ENCODE measurements around the gene SLC25A13. TPM values are rescaled to one million over a fixed set of nuclear protein-coding genes. Genes with fewer than 3 reads are reported as not detected.

The SLC25A13 gene
- total and polyA plus RNA-seq, 2 of the 13 experiments (the other 11 are each of a cell fraction or from before 2014, with no cell fraction given), result 36.2 to 84.9 TPM

DNA sequence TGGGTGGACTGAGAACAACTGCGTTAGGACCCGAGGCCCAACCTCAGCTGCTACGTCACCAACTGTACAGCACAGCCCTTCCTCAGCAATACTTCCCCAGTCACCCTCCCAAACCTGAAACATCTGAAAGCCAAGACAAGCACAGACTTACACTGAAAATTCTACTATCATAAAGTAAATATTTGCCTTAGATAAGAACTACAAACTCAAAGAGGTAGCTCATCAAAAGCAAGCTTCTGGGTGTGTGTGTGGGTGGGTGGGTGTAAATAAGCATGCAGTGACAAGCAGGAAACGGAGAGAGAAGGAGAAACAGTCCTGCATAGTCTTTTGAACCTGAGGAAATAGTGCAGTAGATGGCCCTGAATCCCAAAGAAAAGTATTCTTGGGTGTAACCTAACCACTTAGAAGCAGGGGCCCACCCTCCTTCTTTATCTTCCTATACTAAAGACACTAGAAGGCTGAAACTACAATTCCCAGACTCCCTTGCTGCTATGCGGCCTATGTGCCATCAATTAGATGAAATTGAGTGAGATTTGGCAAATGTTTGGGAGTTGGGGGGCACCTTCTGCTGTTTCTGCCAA lies 18.7 kb downstream of the SLC25A13 start (continued):
- no peak for TF ChIP-seq NAIF1 (CRISPR knock-in tag; IDR thresholded peaks at IDR 0.05; ENCODE audit: borderline replicate concordance)
- TF ChIP-seq, protein P1, sequence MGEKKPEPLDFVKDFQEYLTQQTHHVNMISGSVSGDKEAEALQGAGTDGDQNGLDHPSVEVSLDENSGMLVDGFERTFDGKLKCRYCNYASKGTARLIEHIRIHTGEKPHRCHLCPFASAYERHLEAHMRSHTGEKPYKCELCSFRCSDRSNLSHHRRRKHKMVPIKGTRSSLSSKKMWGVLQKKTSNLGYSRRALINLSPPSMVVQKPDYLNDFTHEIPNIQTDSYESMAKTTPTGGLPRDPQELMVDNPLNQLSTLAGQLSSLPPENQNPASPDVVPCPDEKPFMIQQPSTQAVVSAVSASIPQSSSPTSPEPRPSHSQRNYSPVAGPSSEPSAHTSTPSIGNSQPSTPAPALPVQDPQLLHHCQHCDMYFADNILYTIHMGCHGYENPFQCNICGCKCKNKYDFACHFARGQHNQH (CRISPR knock-in tag; IDR thresholded peaks at IDR 0.05), result peak; percentile 83; the same call in 1 of the 2 replicates
- TF ChIP-seq ZNF430 (CRISPR knock-in tag; IDR thresholded peaks at IDR 0.05), result 0 out of 2 replicates have a peak, but pooled peaks have one; percentile 33
- TF ChIP-seq NR2F6 (IDR thresholded peaks at IDR 0.05), result peak; percentile 82
- peak; percentile 72; the same call in 1 of the 2 replicates for TF ChIP-seq NR2F6 (CRISPR knock-in tag; IDR thresholded peaks at IDR 0.05)
- 0 out of 2 replicates have a peak, but pooled peaks have one; percentile 22 for TF ChIP-seq EHMT2 (IDR thresholded peaks at IDR 0.05; ENCODE audit: borderline replicate concordance, low read depth, low read length)
- TF ChIP-seq, protein P2, sequence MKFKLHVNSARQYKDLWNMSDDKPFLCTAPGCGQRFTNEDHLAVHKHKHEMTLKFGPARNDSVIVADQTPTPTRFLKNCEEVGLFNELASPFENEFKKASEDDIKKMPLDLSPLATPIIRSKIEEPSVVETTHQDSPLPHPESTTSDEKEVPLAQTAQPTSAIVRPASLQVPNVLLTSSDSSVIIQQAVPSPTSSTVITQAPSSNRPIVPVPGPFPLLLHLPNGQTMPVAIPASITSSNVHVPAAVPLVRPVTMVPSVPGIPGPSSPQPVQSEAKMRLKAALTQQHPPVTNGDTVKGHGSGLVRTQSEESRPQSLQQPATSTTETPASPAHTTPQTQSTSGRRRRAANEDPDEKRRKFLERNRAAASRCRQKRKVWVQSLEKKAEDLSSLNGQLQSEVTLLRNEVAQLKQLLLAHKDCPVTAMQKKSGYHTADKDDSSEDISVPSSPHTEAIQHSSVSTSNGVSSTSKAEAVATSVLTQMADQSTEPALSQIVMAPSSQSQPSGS (CRISPR knock-in tag; IDR thresholded peaks at IDR 0.05), result peak; percentile 73; the same call in 1 of the 2 replicates
- 0 out of 2 replicates have a peak, but pooled peaks have one; percentile 37 for TF ChIP-seq ZNF614 (CRISPR knock-in tag; IDR thresholded peaks at IDR 0.05; ENCODE audit: borderline replicate concordance)
- peak; percentile 84; the same call in 1 of the 2 replicates for TF ChIP-seq MBD4 (IDR thresholded peaks at IDR 0.05; ENCODE audit: borderline replicate concordance, low read length)
- peak; percentile 80; the same call in 1 of the 2 replicates for TF ChIP-seq IRF2 (CRISPR knock-in tag; IDR thresholded peaks at IDR 0.05)
- TF ChIP-seq, protein P3, sequence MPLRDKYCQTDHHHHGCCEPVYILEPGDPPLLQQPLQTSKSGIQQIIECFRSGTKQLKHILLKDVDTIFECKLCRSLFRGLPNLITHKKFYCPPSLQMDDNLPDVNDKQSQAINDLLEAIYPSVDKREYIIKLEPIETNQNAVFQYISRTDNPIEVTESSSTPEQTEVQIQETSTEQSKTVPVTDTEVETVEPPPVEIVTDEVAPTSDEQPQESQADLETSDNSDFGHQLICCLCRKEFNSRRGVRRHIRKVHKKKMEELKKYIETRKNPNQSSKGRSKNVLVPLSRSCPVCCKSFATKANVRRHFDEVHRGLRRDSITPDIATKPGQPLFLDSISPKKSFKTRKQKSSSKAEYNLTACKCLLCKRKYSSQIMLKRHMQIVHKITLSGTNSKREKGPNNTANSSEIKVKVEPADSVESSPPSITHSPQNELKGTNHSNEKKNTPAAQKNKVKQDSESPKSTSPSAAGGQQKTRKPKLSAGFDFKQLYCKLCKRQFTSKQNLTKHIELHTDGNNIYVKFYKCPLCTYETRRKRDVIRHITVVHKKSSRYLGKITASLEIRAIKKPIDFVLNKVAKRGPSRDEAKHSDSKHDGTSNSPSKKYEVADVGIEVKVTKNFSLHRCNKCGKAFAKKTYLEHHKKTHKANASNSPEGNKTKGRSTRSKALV (CRISPR knock-in tag; IDR thresholded peaks at IDR 0.05), result peak; percentile 56; the same call in 1 of the 2 replicates
- TF ChIP-seq KMT2A (CRISPR knock-in tag; IDR thresholded peaks at IDR 0.05), result peak; percentile 40; the same call in 1 of the 2 replicates
- peak; percentile 96 for TF ChIP-seq NFIC (IDR thresholded peaks at IDR 0.05; ENCODE audit: low read length)
- peak; percentile 26; the same call in 1 of the 2 replicates for TF ChIP-seq ZNF337 (CRISPR knock-in tag; IDR thresholded peaks at IDR 0.05; ENCODE audit: borderline replicate concordance, low read depth)
- TF ChIP-seq, protein P4, sequence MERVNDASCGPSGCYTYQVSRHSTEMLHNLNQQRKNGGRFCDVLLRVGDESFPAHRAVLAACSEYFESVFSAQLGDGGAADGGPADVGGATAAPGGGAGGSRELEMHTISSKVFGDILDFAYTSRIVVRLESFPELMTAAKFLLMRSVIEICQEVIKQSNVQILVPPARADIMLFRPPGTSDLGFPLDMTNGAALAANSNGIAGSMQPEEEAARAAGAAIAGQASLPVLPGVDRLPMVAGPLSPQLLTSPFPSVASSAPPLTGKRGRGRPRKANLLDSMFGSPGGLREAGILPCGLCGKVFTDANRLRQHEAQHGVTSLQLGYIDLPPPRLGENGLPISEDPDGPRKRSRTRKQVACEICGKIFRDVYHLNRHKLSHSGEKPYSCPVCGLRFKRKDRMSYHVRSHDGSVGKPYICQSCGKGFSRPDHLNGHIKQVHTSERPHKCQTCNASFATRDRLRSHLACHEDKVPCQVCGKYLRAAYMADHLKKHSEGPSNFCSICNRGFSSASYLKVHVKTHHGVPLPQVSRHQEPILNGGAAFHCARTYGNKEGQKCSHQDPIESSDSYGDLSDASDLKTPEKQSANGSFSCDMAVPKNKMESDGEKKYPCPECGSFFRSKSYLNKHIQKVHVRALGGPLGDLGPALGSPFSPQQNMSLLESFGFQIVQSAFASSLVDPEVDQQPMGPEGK (CRISPR knock-in tag; IDR thresholded peaks at IDR 0.05), result peak; percentile 68
- TF ChIP-seq, protein P5, sequence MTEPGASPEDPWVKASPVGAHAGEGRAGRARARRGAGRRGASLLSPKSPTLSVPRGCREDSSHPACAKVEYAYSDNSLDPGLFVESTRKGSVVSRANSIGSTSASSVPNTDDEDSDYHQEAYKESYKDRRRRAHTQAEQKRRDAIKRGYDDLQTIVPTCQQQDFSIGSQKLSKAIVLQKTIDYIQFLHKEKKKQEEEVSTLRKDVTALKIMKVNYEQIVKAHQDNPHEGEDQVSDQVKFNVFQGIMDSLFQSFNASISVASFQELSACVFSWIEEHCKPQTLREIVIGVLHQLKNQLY (CRISPR knock-in tag; IDR thresholded peaks at IDR 0.05), result peak; percentile 68; the same call in 1 of the 2 replicates
- TF ChIP-seq, protein P6, sequence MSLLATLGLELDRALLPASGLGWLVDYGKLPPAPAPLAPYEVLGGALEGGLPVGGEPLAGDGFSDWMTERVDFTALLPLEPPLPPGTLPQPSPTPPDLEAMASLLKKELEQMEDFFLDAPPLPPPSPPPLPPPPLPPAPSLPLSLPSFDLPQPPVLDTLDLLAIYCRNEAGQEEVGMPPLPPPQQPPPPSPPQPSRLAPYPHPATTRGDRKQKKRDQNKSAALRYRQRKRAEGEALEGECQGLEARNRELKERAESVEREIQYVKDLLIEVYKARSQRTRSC (CRISPR knock-in tag; IDR thresholded peaks at IDR 0.05; ENCODE audit: low read depth), result no peak
- peak; percentile 81 for TF ChIP-seq BCL6 (CRISPR knock-in tag; IDR thresholded peaks at IDR 0.05)
- TF ChIP-seq ZNF569 (CRISPR knock-in tag; IDR thresholded peaks at IDR 0.05; ENCODE audit: borderline replicate concordance), result no peak
- peak; percentile 83 for TF ChIP-seq RXRB (CRISPR knock-in tag; IDR thresholded peaks at IDR 0.05; ENCODE audit: borderline replicate concordance)
- TF ChIP-seq, protein P7, sequence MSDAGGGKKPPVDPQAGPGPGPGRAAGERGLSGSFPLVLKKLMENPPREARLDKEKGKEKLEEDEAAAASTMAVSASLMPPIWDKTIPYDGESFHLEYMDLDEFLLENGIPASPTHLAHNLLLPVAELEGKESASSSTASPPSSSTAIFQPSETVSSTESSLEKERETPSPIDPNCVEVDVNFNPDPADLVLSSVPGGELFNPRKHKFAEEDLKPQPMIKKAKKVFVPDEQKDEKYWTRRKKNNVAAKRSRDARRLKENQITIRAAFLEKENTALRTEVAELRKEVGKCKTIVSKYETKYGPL (CRISPR knock-in tag; IDR thresholded peaks at IDR 0.05), result no peak
